GM12873 (cell line): ENCODE data around the gene RNASE11.

Experiments used
- TF ChIP-seq, protein P1 (sequence below): IDR thresholded peaks from 2 replicates; pipeline ENCODE4 v1.5.1; 2012; ENCODE audit warnings: low read depth, mild to moderate bottlenecking, moderate library complexity, low read length, control low read depth; ENCODE audit not compliant: insufficient read depth; ENCODE audit errors: missing control alignments

The RNASE11 gene

GRCh38 chr14:20560961-20561360, 26.8 kb downstream of the RNASE11 start, which contains the start of gene RNASE9:
TSS of gene RNASE9 (minus strand) at chr14:20561047.
- TF ChIP-seq, protein P1, sequence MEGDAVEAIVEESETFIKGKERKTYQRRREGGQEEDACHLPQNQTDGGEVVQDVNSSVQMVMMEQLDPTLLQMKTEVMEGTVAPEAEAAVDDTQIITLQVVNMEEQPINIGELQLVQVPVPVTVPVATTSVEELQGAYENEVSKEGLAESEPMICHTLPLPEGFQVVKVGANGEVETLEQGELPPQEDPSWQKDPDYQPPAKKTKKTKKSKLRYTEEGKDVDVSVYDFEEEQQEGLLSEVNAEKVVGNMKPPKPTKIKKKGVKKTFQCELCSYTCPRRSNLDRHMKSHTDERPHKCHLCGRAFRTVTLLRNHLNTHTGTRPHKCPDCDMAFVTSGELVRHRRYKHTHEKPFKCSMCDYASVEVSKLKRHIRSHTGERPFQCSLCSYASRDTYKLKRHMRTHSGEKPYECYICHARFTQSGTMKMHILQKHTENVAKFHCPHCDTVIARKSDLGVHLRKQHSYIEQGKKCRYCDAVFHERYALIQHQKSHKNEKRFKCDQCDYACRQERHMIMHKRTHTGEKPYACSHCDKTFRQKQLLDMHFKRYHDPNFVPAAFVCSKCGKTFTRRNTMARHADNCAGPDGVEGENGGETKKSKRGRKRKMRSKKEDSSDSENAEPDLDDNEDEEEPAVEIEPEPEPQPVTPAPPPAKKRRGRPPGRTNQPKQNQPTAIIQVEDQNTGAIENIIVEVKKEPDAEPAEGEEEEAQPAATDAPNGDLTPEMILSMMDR: no peak

- TF ChIP-seq, protein P1: no peak
These were observed 28.3 kb downstream of the RNASE11 start for GRCh38 chr14:20559461-20559904.

GRCh38 chr14:20557212-20557542, 30.6 kb downstream of the RNASE11 start:
- TF ChIP-seq, protein P1: no peak

DNA sequence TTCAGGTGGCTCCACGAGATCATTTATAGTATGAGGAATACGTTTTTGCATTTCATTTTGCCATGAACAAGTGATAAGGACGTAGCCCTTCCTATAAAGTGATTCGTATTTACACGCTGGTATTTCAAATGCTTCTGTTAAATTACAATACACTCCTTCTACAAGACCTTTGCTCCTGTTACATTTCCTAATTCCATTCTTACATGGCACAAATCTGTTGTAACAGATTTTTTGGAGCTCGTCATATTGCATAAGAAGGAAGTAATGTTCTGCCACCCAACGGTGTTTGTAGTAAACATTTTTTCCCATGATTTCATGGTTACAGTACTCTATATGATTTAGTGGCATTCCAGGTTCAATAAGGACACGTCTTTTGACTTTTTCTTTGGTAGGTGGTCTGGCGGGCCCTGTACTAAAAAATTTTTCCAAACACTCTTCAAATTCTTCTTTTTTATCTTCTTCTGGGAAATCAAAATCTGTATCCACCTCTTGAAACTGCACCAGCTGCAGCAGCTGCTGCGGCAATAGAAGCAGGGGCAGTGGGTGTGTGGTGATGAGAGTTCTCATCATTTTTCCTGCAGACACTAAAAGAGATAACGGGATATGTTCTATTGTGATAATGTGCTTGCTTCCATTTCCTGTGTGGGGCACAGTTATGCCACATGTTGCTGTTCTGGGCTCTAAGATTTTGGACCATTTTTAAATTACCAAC, 31.1 kb downstream of the RNASE11 start:
- TF ChIP-seq, protein P1: no peak

DNA sequence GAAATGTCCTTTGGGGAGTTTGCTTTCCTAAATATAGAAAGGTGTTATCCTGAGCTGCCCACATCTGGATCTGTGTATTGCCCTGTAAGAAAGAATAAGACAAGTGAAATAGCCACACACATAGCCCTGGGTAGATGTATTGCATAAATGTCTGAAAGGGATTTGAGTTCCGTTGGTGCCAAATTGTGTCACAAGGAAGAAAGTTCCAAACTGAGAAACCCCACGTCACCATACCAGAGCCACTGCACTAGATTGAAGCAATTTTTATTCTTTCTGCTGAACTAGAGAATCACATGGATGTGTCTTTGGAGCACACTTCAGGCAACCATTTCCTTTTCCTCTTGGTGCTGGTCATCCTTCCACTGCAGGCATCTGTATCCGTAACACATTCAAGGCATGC, 32.0 kb downstream of the RNASE11 start:
- TF ChIP-seq, protein P1: no peak

DNA sequence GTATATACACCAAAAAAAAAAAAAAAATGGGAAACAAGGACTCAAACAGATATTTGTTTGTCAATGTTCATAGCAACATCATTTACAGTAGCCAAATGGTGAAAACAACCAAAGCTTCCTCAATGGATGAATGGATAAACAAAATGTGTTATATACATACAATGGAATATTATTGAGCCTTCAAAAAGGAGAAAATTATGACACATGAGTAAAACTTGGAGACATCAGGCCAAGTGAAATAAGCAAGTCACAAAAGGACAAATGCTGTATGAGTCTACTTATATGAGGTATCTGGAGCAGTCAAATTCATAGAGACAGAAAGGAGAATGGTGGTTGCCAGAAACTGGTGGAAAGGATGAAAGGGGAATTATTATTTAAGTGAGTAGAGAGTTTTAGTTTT, 34.8 kb downstream of the RNASE11 start:
- TF ChIP-seq, protein P1: no peak

DNA sequence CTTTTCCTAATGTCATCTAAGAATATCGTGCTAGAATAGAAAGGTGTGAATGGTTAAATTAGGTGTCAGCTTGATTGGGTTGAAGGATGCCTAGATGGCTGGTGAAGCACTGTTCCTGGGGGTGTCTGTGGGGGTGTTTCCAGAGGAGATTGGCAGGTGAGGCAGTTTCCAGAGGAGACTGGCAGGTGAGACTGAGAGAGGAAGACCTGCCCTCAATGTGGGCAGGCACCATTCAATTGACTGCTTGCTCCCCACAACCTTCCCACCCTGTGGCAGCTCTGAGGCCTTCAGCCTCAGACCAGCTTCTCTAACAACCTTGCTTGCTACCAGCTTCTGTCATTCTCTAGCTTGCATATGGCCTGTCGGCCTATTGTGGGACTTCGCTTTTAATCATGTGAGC, 36.2 kb downstream of the RNASE11 start:
- TF ChIP-seq, protein P1: no peak
